Activated CD8-positive, alpha-beta memory T cell treated with anti-CD3 and anti-CD28 coated beads, Interleukin-2, amount 50 U/mL, for 4 hours (primary cell): ENCODE measurements around the gene NTF4.
"Not testable (repeated sequence)": the region's sequence is repeated elsewhere in the genome, so short reads cannot be mapped to it uniquely, and the experiment has no call there.

Experiments
- DNase-seq: peaks from one replicate; pipeline ENCODE4 v3.0.0-alpha.2; 2020

Gene NTF4

DNA sequence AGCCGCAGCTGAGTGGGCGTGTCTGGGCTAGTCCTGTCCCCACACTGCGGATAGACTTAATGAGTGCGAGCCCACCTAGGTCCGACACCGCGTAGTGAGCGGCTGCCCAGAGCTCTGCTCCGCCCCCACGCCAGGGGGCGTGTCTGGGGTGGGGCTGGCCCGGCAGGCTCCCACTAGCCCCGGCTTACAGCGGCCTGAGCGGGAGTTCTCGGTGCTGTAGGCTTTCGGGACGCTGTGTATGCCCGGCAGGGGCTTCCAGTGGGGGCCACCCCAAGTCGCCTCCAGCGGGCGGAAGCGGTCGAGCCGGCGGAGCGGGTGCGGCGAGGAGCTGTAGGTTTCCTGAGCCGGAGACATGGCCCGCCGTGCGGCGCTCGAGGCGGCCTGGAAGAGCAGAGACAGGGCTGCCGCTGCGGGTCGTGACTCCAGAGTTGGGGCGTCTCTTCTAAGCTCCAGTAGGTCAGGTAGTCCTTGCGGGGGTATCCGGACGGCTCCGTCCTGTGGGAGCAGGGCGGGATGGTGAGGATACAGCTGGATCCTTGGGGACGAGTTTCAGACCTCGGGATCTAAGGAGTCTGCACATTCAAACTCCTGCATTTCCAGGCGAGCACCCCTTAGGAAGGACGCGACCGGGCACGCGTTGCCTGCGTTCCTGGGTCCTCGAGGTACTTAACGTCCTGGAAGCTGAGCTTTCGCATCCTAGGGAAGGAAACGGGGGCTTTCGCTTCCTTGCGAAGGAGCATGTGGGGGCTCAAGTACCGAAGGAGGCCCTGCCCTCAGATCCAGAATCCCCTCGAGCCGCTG is 8.3 kb downstream of the NTF4 start:
- DNase-seq = peak; percentile 56

GRCh38 chr19:49050376-49051033 is 14.1 kb downstream of the NTF4 start:
- DNase-seq = not testable (repeated sequence)

GRCh38 chr19:49049834-49050233 is 14.8 kb downstream of the NTF4 start:
- DNase-seq = not testable (repeated sequence)

DNA sequence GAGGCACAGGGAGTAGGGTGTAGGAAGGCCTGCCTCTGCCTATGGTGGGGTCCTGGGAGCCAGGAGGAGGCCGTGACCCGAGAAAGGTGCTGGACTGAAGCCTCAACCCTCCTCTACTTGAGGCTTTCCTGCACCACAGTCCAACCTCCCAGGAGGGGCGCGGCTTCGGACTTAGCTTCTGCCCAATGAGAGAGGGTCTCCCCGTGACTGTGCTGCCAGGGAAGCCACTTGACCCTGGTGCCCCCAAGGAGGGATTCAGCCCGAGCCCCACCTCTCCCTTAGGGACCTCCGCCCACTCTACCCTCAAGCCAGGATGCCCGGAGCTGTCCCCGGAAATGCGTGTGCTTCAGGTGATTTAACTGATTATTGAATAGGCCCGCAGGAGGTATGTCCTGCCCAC is 15.6 kb downstream of the NTF4 start, which contains the start of gene CGB8:
Gene CGB8 (minus strand): TSS at position 101 of the 400 bp plus-strand sequence. CDS start 372 bp downstream, outside the sequence.
- DNase-seq = not testable (repeated sequence)

DNA sequence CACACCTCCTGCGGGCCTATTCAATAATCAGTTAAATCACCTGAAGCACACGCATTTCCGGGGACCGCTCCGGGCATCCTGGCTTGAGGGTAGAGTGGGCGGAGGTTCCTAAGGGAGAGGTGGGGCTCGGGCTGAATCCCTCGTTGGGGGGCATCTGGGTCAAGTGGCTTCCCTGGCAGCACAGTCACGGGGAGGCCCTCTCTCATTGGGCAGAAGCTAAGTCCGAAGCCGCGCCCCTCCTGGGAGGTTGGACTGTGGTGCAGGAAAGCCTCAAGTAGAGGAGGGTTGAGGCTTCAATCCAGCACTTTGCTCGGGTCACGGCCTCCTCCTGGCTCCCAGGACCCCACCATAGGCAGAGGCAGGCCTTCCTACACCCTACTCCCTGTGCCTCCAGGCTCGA is 21.1 kb downstream of the NTF4 start, which contains the start of gene CGB5:
Gene CGB5 (plus strand): TSS at position 301 of the 400 bp plus-strand sequence. CDS start 362 bp downstream, outside the sequence.
- DNase-seq = not testable (repeated sequence)

DNA sequence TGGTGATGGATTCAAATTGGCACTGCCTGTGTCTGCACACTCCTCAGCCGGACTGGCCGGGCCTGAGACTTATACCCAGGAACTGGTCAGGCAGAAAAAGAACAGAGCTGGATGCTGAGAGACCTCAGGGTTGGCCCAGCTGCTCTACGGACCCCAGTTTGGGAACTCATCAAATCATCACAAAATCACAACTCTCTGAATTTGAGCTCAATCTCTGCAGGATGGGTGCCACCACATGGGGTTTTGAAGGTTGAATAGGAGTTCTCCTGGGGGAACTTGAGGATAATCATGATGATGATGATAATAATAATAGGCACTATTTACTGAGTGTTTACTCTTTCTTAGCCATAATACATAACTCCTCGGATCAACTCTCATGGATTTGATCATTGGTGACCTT is 22.0 kb downstream of the NTF4 start:
- not testable (repeated sequence) for DNase-seq

GRCh38 chr19:49042177-49042576 is 22.4 kb downstream of the NTF4 start:
- DNase-seq = no peak

GRCh38 chr19:49039736-49040135 is 24.9 kb downstream of the NTF4 start:
- DNase-seq = not testable (repeated sequence)

GRCh38 chr19:49038557-49039276 is 25.9 kb downstream of the NTF4 start:
- not testable (repeated sequence) for DNase-seq

DNA sequence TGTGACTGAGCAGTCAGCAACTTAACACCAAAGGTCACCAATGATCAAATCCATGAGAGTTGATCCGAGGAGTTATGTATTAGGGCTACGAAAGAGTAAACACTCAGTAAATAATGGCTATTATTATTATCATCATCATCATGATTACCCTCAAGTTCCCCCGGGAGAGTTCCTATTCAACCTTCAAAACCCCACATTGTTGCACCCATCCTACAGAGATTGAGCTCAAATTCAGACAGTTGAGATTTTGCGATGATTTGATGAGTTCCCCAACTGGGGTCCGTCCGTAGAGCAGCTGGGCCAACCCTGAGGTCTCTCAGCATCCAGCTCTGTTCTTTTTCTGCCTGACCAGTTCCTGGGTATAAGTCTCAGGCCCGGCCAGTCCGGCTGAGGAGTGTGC is 26.5 kb downstream of the NTF4 start:
- DNase-seq = not testable (repeated sequence)

DNA sequence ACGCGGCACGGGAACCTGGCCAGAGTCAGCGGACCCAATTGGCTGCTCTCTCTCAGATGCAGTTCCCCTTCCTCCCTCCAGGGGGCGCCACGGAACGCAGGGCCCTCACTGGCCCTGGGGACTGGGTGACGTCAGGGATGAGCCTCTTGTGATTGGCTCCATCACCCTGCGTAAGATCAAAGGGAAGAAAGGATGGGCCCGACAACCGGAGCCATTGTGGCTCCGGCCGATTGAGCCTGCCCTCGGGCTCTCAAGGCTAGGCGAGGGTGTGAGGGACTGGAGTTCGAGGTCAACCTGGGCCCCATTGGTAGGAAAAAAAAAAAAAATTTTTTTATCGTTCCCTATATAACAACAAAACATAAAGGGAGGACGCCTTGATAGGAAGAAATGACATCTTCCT is 27.8 kb downstream of the NTF4 start, which contains the start of gene CGB1:
Gene CGB1 (minus strand): TSS at position 81 of the 400 bp plus-strand sequence. CDS start 184 bp downstream, outside the sequence.
- DNase-seq = peak; percentile 48

DNA sequence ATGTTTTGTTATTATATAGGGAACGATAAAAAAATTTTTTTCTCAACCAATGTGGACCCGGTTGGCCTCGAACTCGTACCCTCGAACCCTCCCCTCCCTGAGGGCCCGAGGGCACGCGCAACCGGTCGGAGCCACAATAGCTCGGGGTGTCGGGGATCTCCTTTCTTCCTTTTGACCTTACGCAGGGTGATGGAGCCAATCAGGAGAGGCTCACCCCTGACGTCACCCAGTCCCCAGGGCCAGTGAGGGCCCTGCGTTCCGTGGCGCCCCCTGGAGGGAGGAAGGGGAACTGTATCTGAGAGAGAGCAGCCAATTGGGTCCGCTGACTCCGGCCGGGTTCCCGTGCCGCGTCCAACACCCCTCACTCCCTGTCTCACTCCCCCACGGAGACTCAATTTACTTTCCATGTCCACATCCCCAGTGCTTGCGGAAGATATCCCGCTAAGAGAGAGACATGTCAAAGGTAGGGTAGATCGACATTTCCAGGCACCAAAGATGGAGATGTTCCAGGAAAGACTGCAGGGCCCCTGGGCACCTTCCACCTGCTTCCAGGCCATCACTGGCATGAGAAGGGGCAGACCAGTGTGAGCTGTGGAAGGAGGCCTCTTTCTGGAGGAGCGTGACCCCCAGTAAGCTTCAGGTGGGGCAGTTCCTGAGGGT is 32.8 kb downstream of the NTF4 start, which contains the start of gene CGB2:
Gene CGB2 (plus strand): TSS at position 249 of the 660 bp plus-strand sequence. CDS start 206 bp downstream, at position 455.
- peak; percentile 71 for DNase-seq

GRCh38 chr19:49030323-49030722 is 34.3 kb downstream of the NTF4 start:
- DNase-seq = not testable (repeated sequence)

DNA sequence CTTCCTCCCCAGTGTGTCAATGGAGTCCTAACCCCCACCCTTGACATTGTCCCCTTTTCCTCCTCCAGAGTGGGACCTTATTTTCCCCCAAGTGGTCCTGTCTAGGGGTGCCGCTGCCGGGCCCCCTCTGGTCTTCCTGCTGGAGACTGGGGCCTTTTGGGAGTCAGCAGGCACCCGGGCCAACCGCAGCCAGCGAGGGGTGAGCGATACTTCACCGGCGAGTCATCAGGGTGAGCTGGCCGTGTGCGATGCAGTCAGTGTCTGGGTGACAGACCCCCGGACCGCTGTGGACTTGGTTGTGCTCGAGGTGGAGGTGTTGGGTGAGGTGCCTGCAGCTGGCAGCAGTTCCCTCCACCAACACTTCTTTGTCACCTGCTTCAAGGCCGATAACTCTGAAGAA is 34.9 kb downstream of the NTF4 start:
- DNase-seq = not testable (repeated sequence)

GRCh38 chr19:49028686-49029085 is 35.9 kb downstream of the NTF4 start:
- DNase-seq = not testable (repeated sequence)

- not testable (repeated sequence) for DNase-seq
Measured at GRCh38 chr19:49025599-49025998, 39.0 kb downstream of the NTF4 start.

DNA sequence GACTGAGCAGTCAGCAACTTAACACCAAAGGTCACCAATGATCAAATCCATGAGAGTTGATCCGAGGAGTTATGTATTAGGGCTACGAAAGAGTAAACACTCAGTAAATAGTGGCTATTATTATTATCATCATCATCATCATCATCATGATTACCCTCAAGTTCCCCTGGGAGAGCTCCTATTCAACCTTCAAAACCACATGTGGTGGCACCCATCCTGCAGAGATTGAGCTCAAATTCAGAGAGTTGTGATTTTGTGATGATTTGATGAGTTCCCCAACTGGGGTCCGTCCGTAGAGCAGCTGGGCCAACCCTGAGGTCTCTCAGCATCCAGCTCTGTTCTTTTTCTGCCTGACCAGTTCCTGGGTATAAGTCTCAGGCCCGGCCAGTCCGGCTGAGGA is 39.5 kb downstream of the NTF4 start:
- DNase-seq = not testable (repeated sequence)

- not testable (repeated sequence) for DNase-seq
Measured at GRCh38 chr19:49024233-49024632, 40.4 kb downstream of the NTF4 start, which contains the start of gene CGB3. Gene CGB3 (minus strand): TSS chr19:49024333. CDS start chr19:49023971, 362 bp downstream.

DNA sequence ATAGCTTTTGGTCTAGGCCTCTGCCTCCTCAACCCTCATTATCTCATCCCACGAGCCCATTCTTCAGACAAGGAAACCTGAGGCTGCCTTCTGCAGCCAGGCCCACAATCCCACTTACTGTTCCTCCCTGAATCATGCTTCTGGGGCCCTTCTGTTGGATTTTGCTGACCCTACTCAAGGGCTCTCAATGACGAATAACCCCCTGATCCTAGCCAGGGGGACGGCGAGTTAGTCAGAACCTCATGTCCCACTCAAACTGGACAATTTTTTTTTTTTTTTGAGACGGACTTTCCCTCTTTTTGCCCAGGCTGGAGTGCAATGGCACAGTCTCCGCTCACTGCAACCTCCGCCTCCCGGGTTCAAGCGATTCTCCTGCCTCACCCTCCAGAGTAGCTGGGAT is 42.5 kb downstream of the NTF4 start:
- no peak for DNase-seq

DNA sequence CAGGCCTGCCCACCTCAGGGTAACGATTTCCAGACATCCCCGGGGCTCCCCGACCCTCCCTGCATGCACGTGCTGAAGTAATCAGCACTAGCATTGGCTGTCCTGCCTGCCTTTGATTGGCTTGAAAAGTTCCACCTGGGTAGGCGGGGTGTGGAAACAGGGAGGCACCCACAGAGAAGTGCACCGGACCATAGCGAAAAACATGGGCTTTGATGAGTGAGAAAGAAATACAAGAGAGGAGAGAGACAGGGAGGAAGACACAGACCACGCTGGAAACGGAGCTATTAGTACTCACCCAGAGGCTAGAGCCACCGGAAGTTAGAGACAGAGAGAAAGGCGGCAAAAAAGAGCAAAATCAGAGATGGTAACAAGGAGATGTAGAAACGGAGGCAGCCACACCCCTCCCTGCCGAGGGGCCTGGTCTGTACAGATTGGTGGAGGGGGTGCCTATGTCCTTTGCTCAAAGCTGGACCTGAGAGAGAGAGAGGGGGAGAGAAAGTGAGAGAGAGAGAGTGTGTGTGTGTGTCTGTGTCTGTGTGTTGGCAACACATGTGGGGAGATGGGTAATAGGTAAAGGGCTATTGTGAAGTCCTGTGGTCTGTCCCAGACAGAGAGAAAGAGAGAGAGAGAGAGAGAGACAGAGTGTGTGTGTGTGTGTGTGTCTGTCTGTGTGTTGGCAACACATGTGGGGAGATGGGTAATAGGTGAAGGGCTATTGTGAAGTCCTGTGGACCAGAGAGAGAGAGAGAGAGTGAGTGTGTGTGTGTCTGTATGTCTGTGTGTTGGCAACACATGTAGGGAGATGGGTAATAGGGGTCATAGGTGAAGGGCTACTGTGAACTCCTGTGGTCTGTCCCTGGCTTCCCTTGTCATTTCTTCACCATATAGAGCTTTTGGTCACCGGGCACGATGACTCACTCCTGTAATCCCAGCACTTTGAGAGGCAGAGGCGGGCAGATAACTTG is 43.4 kb downstream of the NTF4 start:
- no peak for DNase-seq

DNA sequence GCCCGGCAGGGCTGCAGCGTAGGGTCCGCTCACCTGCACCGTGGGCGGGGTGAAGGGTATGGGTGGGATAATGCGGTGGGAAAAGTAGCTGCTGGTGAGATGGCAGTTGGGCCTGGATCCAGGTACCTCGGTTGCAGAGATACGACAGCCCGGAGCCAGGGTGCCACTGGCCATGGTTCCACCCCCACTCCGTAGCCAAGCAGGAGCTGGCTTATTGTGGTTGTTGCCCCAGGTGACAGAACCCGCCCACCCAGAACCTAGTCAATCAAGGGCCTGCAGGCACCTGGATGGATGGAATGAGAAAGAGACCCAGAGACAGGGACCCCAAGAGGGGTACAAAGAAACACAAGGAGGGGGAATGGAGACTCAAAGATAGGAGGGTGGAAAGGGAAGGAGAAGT is 44.3 kb downstream of the NTF4 start:
- no peak for DNase-seq
